HUES48 (cell line): ENCODE results near the gene CREG2.
"Not testable (repeated sequence)": the region's sequence is repeated elsewhere in the genome, so short reads cannot be mapped to it uniquely, and the experiment has no call there.

Experiments
- H3K27ac ChIP-seq: one replicate; pipeline ENCODE4 v1.7.0; 2013; ENCODE audit warnings: low read depth, low read length, inconsistent platforms
- H3K27me3 ChIP-seq: 2 replicates; pipeline ENCODE4 v1.6.1; 2013; ENCODE audit warnings: mild to moderate bottlenecking, low read length; ENCODE audit not compliant: control insufficient read depth, insufficient read depth
- H3K36me3 ChIP-seq: 2 replicates; pipeline ENCODE4 v1.6.1; 2013; ENCODE audit warnings: low read length; ENCODE audit not compliant: control insufficient read depth, insufficient read depth
- H3K4me1 ChIP-seq: 2 replicates; pipeline ENCODE4 v1.6.1; 2013; ENCODE audit warnings: mild to moderate bottlenecking, low read length; ENCODE audit not compliant: control insufficient read depth, insufficient read depth
- H3K4me3 ChIP-seq: 2 replicates; pipeline ENCODE4 v1.5.1; 2013; ENCODE audit warnings: mild to moderate bottlenecking, low read depth, low read length
- H3K9ac ChIP-seq: 2 replicates; pipeline ENCODE4 v1.6.1; 2013; ENCODE audit warnings: mild to moderate bottlenecking, low read depth, low read length, moderate library complexity
- H3K9me3 ChIP-seq: 2 replicates; pipeline ENCODE4 v1.6.1; 2013; ENCODE audit warnings: low read length; ENCODE audit not compliant: control insufficient read depth, insufficient read depth

Gene CREG2

DNA sequence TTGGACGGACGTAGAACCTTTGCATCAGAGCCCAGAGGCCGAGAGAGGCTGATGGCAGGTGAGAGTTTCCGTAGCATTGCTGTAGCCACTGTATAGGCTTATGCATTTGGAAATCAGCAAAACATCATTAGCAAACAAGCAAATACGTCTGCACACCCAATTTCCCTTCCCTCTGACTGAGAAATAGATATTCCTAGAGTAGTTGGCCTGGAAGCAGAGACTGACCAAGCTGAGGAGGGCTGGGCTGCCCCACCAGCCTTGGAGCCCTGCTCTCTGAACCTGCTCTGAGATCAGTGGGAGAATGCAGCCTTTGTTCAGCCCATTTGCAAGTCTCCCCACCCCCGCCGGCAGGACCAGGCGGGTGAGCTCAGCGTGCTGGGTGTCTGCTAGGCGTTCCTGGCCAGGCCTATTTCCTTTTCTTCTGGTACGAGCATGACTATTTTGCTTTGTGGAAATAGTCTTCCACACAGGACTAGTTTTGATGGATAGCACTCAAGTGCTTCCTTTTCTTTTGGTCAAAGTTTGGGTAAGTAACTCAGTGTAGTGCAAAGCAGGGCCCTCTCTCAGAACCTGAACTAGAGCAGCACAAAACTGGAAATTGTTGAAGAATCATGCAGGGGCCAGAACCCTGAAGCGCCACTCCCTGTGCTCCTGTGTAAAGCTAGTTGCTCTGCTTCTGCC is 56.9 kb downstream of the CREG2 start:
- peak overlapping the region; percentile 47 for H3K27ac ChIP-seq
- H3K4me3 ChIP-seq: peak overlapping the region; percentile 22; the same call in 1 of the 2 replicates
- H3K9ac ChIP-seq: peak overlapping the region; percentile 18; the same call in 1 of the 2 replicates

DNA sequence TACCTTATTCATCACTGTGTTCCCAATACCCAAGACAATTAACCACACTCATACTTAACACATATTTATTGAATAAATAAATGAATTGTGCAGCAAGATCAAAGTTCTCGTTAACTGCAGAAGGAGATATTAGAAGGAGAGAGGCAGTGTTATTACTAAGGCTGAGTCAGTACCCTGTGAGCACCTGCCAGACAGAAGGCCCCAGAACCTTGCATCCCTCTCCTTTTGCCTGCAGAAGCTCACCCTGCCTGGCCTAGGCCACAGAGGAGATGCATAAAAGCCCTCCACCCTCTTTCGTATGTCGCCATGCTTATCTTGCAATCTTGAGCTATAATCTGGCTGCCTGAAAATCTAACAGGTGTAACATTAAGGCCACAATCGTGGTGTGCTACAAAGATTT is 58.3 kb downstream of the CREG2 start:
- Histone ChIP-seq H3K27ac (no peak overlapping the region), H3K9me3 (peaks cover 3% of the 10 kb centered on the region; the same call in 1 of the 2 replicates), H3K4me3 (no peak overlapping the region), H3K27me3 (no peaks in the 10 kb centered on the region), H3K4me1 (peaks cover 36% of the 10 kb centered on the region), H3K36me3 (no peaks in the 10 kb centered on the region), H3K9ac (no peak overlapping the region)

More for the DNA sequence above, 56.9 kb downstream of the CREG2 start:
- Histone ChIP-seq H3K36me3 (no peaks in the 10 kb centered on the region), H3K27me3 (no peaks in the 10 kb centered on the region), H3K4me1 (peaks cover 36% of the 10 kb centered on the region), H3K9me3 (0 out of 2 replicates have a peak, but pooled peaks cover 3% of the 10 kb centered on the region)

- Histone ChIP-seq H3K27ac (no peak overlapping the region), H3K4me1 (peaks cover 36% of the 10 kb centered on the region), H3K36me3 (no peaks in the 10 kb centered on the region), H3K4me3 (no peak overlapping the region), H3K27me3 (no peaks in the 10 kb centered on the region), H3K9ac (no peak overlapping the region), H3K9me3 (peaks cover 3% of the 10 kb centered on the region; the same call in 1 of the 2 replicates)
Observed at GRCh38 chr2:101328474-101329007, 58.8 kb downstream of the CREG2 start.

DNA sequence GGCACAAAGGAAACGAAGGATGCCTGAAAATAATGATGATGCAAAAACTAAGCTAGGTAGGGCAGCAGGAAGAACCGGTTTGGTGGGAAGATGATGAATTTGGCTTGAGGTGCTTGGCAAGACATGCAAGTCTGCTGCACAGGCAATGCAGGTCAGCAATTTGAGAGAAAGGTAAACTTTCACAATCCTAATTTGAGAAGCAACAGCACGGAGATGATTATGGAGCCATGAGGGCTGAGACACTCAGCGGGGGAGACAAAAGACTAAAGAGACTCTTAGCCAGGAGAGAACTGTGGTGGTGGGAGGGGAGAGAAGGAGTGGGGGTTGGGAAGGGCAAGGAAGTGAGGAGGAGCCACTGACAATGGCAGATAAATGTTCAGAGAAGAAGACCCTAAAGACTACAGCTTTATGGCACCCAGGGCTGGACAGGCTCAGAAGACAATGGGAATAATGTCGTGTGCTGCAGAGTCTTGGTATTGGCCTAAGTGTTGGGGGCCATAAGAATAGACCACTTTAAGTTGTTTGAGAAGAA is 59.4 kb downstream of the CREG2 start:
- Histone ChIP-seq H3K4me3 (no peak overlapping the region), H3K9me3 (peaks cover 3% of the 10 kb centered on the region; the same call in 1 of the 2 replicates), H3K36me3 (no peaks in the 10 kb centered on the region), H3K27me3 (no peaks in the 10 kb centered on the region), H3K27ac (no peak overlapping the region), H3K9ac (no peak overlapping the region), H3K4me1 (peaks cover 36% of the 10 kb centered on the region)

GRCh38 chr2:101325425-101325824 is 61.9 kb downstream of the CREG2 start:
- peaks cover 3% of the 10 kb centered on the region; the same call in 1 of the 2 replicates for H3K9me3 ChIP-seq
- no peak overlapping the region for H3K27ac ChIP-seq
- H3K4me3 ChIP-seq: no peak overlapping the region
- no peaks in the 10 kb centered on the region for H3K27me3 ChIP-seq
- H3K36me3 ChIP-seq: no peaks in the 10 kb centered on the region
- H3K4me1 ChIP-seq: peaks cover 30% of the 10 kb centered on the region
- no peak overlapping the region for H3K9ac ChIP-seq

GRCh38 chr2:101316568-101316967 is 70.7 kb downstream of the CREG2 start:
- not testable (repeated sequence) for H3K9ac ChIP-seq, H3K27ac ChIP-seq, H3K9me3 ChIP-seq, H3K4me3 ChIP-seq, H3K27me3 ChIP-seq, H3K36me3 ChIP-seq, H3K4me1 ChIP-seq

DNA sequence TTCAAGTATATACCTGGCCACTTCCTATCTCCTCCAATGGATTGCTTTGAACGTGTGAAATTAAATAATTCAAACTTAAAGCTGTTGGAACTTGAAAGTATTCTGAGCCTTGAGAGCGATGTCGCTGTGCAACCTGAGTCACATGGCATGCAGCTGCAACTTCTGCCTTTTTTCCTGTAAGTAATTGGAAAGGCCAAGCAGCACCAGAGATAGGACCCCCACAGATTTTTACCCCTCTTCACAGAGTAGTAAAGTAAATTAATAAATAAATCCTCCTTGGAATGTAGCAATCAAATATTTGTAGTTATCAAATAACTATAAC is 75.6 kb downstream of the CREG2 start:
- H3K27me3 ChIP-seq: peaks cover 7% of the 10 kb centered on the region; the same call in 1 of the 2 replicates
- H3K27ac ChIP-seq: no peak overlapping the region
- H3K4me3 ChIP-seq: no peak overlapping the region
- no peak overlapping the region for H3K9ac ChIP-seq
- peaks cover 7% of the 10 kb centered on the region for H3K4me1 ChIP-seq
- H3K9me3 ChIP-seq: no peaks in the 10 kb centered on the region
- H3K36me3 ChIP-seq: no peaks in the 10 kb centered on the region

- no peak overlapping the region for H3K9ac ChIP-seq
- no peak overlapping the region for H3K27ac ChIP-seq
- peaks cover 2% of the 10 kb centered on the region; the same call in 1 of the 2 replicates for H3K36me3 ChIP-seq
- peaks cover 7% of the 10 kb centered on the region; the same call in 1 of the 2 replicates for H3K27me3 ChIP-seq
- H3K9me3 ChIP-seq: no peaks in the 10 kb centered on the region
- H3K4me3 ChIP-seq: no peak overlapping the region
- peaks cover 13% of the 10 kb centered on the region for H3K4me1 ChIP-seq
Observed at GRCh38 chr2:101310834-101311695, 76.2 kb downstream of the CREG2 start.

DNA sequence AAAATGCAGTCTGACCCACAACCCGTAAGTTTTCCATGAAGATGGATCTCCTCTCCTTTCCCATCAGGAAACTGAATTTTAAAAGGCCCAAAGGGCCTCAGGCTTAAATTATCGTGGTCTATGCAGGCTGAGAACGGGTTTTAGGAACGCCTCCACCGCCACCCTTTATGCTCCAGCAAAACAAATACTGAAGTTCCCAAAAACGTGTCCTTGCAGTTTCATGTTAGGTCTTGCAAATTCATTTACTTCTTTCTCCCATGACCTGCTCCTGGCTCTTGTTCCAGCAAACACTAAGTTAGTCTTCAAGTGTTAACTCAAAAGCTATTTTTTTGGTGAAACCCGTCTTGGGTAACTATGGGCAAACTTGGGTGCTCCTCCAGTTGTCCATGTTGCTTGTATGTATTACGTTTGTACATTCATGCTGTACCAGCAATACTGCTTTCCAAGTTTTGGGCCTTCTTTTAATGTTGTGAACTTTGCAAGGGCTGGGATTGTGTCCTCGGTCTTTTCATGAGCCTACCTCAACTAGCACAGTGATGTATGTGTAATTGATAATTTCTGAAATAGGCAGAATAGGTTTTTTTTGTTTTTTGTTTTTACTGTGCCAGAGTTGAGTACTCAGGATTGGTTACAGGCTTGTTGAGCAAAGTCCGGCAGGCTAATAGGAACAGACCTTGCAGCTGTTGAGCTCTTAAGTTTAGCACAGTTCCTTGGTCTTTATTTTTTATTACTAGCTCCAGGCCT is 77.0 kb downstream of the CREG2 start:
- Histone ChIP-seq H3K27me3 (peaks cover 7% of the 10 kb centered on the region; the same call in 1 of the 2 replicates), H3K4me1 (peaks cover 18% of the 10 kb centered on the region), H3K36me3 (peaks cover 9% of the 10 kb centered on the region; the same call in 1 of the 2 replicates), H3K27ac (no peak overlapping the region), H3K4me3 (no peak overlapping the region), H3K9ac (no peak overlapping the region), H3K9me3 (no peaks in the 10 kb centered on the region)

DNA sequence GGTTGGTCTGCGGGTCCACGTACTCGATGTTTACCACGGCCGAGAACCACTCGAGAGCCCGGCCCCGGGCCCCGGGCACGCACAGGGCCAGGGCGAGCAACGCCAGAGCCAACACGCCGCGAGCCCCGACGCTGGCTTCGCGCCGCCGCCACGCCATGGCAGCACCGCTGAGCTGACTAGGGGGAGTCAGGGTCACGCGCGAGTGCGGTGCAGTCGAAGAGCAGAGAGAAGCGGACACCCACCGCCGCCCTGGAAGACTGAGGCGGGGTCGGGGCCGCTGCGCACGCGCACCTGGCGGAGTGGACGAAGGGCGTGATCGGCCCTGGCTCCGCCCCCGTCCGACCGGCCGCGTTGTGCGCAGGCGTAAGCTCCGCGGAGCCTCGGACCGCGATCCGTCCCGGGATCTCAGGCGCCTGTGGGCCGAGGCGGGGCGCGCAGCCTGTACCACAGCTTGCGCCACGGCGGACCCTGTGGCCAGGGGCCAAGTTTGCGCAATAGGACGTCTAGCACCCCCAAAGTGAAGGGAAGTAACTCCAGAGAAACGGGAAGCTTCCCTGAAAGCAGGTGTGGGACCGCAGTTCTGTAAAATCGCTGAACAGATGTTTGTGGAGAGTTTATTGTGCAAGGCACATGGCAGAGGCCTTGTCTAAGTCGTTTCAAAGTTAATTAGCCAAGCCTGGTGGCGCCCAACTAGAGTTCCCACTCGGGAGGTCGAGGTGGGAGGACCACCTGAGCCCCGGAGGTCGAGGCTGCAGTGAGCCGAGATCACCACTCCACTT is 78.7 kb downstream of the CREG2 start, which contains the start of gene RNF149:
RNF149 (minus strand) TSS at position 270 of the 779 bp plus-strand sequence; CDS start at position 157, 113 bp downstream.
- Histone ChIP-seq H3K9ac (peak within 1 kb of the TSS; percentile 63), H3K27ac (no peak within 1 kb of the TSS), H3K27me3 (peaks cover 7% of the 10 kb centered on the region; the same call in 1 of the 2 replicates)

More for the DNA sequence above, 78.7 kb downstream of the CREG2 start, which contains the start of gene RNF149:
- peak within 1 kb of the TSS; percentile 66 for H3K4me3 ChIP-seq
- peaks cover 9% of the 10 kb centered on the region; the same call in 1 of the 2 replicates for H3K36me3 ChIP-seq
- no peaks in the 10 kb centered on the region for H3K9me3 ChIP-seq
- H3K4me1 ChIP-seq: peaks cover 18% of the 10 kb centered on the region
